ENCODE measurements around the gene CPSF4L. TPM values are rescaled to one million over a fixed set of nuclear protein-coding genes. Genes with fewer than 3 reads are reported as not detected.
"Not testable (repeated sequence)": the region's sequence is repeated elsewhere in the genome, so short reads cannot be mapped to it uniquely, and the experiment has no call there.

The CPSF4L gene
- not detected for polyA plus RNA-seq (2013, experiment 1 of 2; ENCODE audit: insufficient read length)
- polyA plus RNA-seq (2013, experiment 2 of 2; ENCODE audit: insufficient read length): not detected

- no peak for DNase-seq
Observed at GRCh38 chr17:73261617-73261951, at the start of gene CPSF4L. Gene CPSF4L, minus strand, starts transcription at chr17:73261880. Its CDS starts 62 bp downstream, at chr17:73261818.

- no peak for DNase-seq
Observed at GRCh38 chr17:73311428-73311780, 49.7 kb upstream of the CPSF4L start.

- peak; percentile 27 for DNase-seq
Observed at GRCh38 chr17:73309727-73310596, 48.3 kb upstream of the CPSF4L start.

GRCh38 chr17:73308959-73309358 lies 47.3 kb upstream of the CPSF4L start:
- not testable (repeated sequence) for DNase-seq

- DNase-seq: peak; percentile 53
Observed at GRCh38 chr17:73308017-73308823, 46.5 kb upstream of the CPSF4L start.

- DNase-seq: no peak
Observed at GRCh38 chr17:73307130-73307529, 45.5 kb upstream of the CPSF4L start.

- no peak for DNase-seq
Observed at GRCh38 chr17:73305845-73306836, 44.5 kb upstream of the CPSF4L start.

- DNase-seq: peak; percentile 87
Observed at GRCh38 chr17:73304971-73305812, 43.5 kb upstream of the CPSF4L start.

GRCh38 chr17:73304438-73304837 lies 42.8 kb upstream of the CPSF4L start:
- DNase-seq: no peak

GRCh38 chr17:73302189-73302588 lies 40.5 kb upstream of the CPSF4L start:
- peak; percentile 92 for DNase-seq

GRCh38 chr17:73301369-73301768 lies 39.7 kb upstream of the CPSF4L start:
- DNase-seq: peak; percentile 53

GRCh38 chr17:73300392-73300791 lies 38.7 kb upstream of the CPSF4L start:
- DNase-seq: no peak

GRCh38 chr17:73297934-73298861 lies 36.5 kb upstream of the CPSF4L start:
- DNase-seq: no peak

- DNase-seq: peak; percentile 63
Observed at GRCh38 chr17:73293480-73293911, 31.8 kb upstream of the CPSF4L start.

GRCh38 chr17:73293031-73293430 lies 31.4 kb upstream of the CPSF4L start:
- no peak for DNase-seq

GRCh38 chr17:73292031-73292531 lies 30.4 kb upstream of the CPSF4L start:
- peak; percentile 59 for DNase-seq

- DNase-seq: peak; percentile 89
Observed at GRCh38 chr17:73291260-73291801, 29.7 kb upstream of the CPSF4L start.

- DNase-seq: no peak
Observed at GRCh38 chr17:73290399-73291259, 28.9 kb upstream of the CPSF4L start.

Data from fibroblast of skin of scalp (primary cell).